OCI-LY7 (cell line): ENCODE results near the gene CRYBA1. TPM values are rescaled to one million over a fixed set of nuclear protein-coding genes. Genes with fewer than 3 reads are reported as not detected.

Source experiments
- BruUV-seq: library from RNA; stranded (reverse); fragments of 400-500 nt; replicated peaks from 2 replicates; lab custom pipeline; 2021; lab: Mats Ljungman, UMichigan
- CTCF ChIA-PET: fragments of 300-600 bp; sonication (Branson Sonifier 250); formaldehyde crosslinking; loops from one replicate; lab custom pipeline; 2022; ENCODE audit warnings: antibody characterized with exemption; ENCODE audit not compliant: unreplicated experiment; lab: Charles Lee
- POLR2A ChIA-PET: fragments of 300-600 bp; sonication (Branson Sonifier 250); formaldehyde crosslinking; loops from one replicate; lab custom pipeline; 2022; ENCODE audit warnings: antibody characterized with exemption; lab: Charles Lee
- DNase-seq: peaks from one replicate; pipeline ENCODE4 v3.0.0-alpha.2; 2015; ENCODE audit warnings: low spot score
- H2AFZ ChIP-seq: fragments of 200-600 bp; sonication (generic), shearing (Covaris generic); 2 replicates; pipeline ENCODE4 v1.6.1; 2014; ENCODE audit warnings: mild to moderate bottlenecking, antibody characterized with exemption, low read length, moderate library complexity
- H3K27ac ChIP-seq: fragments of 200-600 bp; sonication (generic); 2 replicates; pipeline ENCODE4 v1.5.1; 2014; ENCODE audit warnings: mixed run types, low read depth, mild to moderate bottlenecking, moderate library complexity, low read length, inconsistent platforms; ENCODE audit not compliant: poor library complexity, severe bottlenecking
- H3K36me3 ChIP-seq: fragments of 200-600 bp; sonication (generic); 2 replicates; pipeline ENCODE4 v1.6.1; 2014; ENCODE audit warnings: mild to moderate bottlenecking, antibody characterized with exemption, low read length, moderate library complexity, mixed read lengths; ENCODE audit not compliant: insufficient read depth
- H3K4me1 ChIP-seq: fragments of 200-600 bp; sonication (generic); 2 replicates; pipeline ENCODE4 v1.5.1; 2014; ENCODE audit warnings: mild to moderate bottlenecking, low read length; ENCODE audit not compliant: insufficient read depth, poor library complexity, severe bottlenecking
- H3K4me2 ChIP-seq: fragments of 200-600 bp; sonication (generic); 2 replicates; pipeline ENCODE4 v1.6.1; 2014; ENCODE audit warnings: mild to moderate bottlenecking, low read length
- H3K4me3 ChIP-seq: fragments of 200-600 bp; sonication (generic); 2 replicates; pipeline ENCODE4 v1.5.1; 2014; ENCODE audit warnings: mild to moderate bottlenecking, low read depth, low read length; ENCODE audit not compliant: poor library complexity, severe bottlenecking
- H3K79me2 ChIP-seq: fragments of 200-600 bp; sonication (generic); 2 replicates; pipeline ENCODE4 v1.6.1; 2016; ENCODE audit warnings: low read depth, mild to moderate bottlenecking, low read length, moderate library complexity, mixed read lengths; ENCODE audit not compliant: insufficient read depth
- H3K9me2 ChIP-seq: fragments of 200-600 bp; sonication (generic); 2 replicates; pipeline ENCODE4 v1.6.1; 2016; ENCODE audit warnings: mild to moderate bottlenecking, low read length, mixed read lengths; ENCODE audit not compliant: insufficient read depth
- H3K9me3 ChIP-seq: fragments of 200-600 bp; sonication (generic); 2 replicates; pipeline ENCODE4 v1.6.1; 2014; ENCODE audit warnings: mild to moderate bottlenecking, mixed run types, low read length, mixed read lengths
- H4K20me1 ChIP-seq: fragments of 200-600 bp; sonication (generic); 2 replicates; pipeline ENCODE4 v1.6.1; 2014; ENCODE audit warnings: mild to moderate bottlenecking, antibody characterized with exemption, low read length, moderate library complexity, mixed read lengths; ENCODE audit not compliant: insufficient read depth
- EZH2phosphoT487 ChIP-seq: fragments of 200-600 bp; sonication (generic); IDR thresholded peaks from 2 replicates; pipeline ENCODE4 v1.6.1; 2018; ENCODE audit warnings: low read depth, borderline replicate concordance, mild to moderate bottlenecking, mixed run types, antibody characterized with exemption, low read length, moderate library complexity, mixed read lengths
- intact Hi-C: fragments of 100-400 bp; cut with micrococcal nuclease; formaldehyde crosslinking; loops from one replicate; pipeline ENCODE4 v1.10.0; 2022; ENCODE audit not compliant: unreplicated experiment
- total RNA-seq, 2 experiments: library from RNA; depleted of rRNA in 1 of 2; stranded (reverse); fragments of >200 nt in 1 of 2; shearing (Covaris generic) in 1 of 2; gene quantifications; 2 replicates each; pipeline ENCODE4 v1.2.3, GENCODE V29; 2014 to 2022
- TF ChIP-seq, protein P1 (sequence below): fragments of 200-600 bp; sonication (generic); conservative IDR thresholded peaks from 2 replicates; pipeline ENCODE4 v1.5.1; 2014; ENCODE audit warnings: mild to moderate bottlenecking, antibody characterized with exemption, low read length, moderate library complexity, mixed read lengths

The CRYBA1 gene
- total RNA-seq, 2 experiments from 2014 or later = not detected

- no peaks in the 10 kb centered on the region for H3K36me3 ChIP-seq
- no peaks in the 10 kb centered on the region for H3K9me2 ChIP-seq
- H2AFZ ChIP-seq = no peak overlapping the region
- no peaks in the 10 kb centered on the region for H3K4me1 ChIP-seq
- POLR2A ChIA-PET = no interaction called here
- intact Hi-C loops = no loop called here
- DNase-seq = no peak
- CTCF ChIA-PET = no interaction called here
- no peak overlapping the region for H3K4me2 ChIP-seq
- H3K9me3 ChIP-seq = no peaks in the 10 kb centered on the region
- no peak overlapping the region for H3K4me3 ChIP-seq
- BruUV-seq = no TSS peak
- H4K20me1 ChIP-seq = no peaks in the 10 kb centered on the region
- H3K27ac ChIP-seq = no peak overlapping the region
- TF ChIP-seq, protein P1, sequence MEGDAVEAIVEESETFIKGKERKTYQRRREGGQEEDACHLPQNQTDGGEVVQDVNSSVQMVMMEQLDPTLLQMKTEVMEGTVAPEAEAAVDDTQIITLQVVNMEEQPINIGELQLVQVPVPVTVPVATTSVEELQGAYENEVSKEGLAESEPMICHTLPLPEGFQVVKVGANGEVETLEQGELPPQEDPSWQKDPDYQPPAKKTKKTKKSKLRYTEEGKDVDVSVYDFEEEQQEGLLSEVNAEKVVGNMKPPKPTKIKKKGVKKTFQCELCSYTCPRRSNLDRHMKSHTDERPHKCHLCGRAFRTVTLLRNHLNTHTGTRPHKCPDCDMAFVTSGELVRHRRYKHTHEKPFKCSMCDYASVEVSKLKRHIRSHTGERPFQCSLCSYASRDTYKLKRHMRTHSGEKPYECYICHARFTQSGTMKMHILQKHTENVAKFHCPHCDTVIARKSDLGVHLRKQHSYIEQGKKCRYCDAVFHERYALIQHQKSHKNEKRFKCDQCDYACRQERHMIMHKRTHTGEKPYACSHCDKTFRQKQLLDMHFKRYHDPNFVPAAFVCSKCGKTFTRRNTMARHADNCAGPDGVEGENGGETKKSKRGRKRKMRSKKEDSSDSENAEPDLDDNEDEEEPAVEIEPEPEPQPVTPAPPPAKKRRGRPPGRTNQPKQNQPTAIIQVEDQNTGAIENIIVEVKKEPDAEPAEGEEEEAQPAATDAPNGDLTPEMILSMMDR = no peak
- TF ChIP-seq EZH2phosphoT487 = no peak
- H3K79me2 ChIP-seq = no peaks in the 10 kb centered on the region
Measured at GRCh38 chr17:29235904-29236303, 10.8 kb upstream of the CRYBA1 start.

GRCh38 chr17:29237476-29238132, 9.1 kb upstream of the CRYBA1 start:
- Histone ChIP-seq H3K79me2 (no peaks in the 10 kb centered on the region), H3K27ac (no peak overlapping the region), H3K4me1 (no peaks in the 10 kb centered on the region), H3K4me3 (no peak overlapping the region), H3K9me2 (no peaks in the 10 kb centered on the region), H3K9me3 (no peaks in the 10 kb centered on the region), H4K20me1 (no peaks in the 10 kb centered on the region), H2AFZ (no peak overlapping the region), H3K36me3 (no peaks in the 10 kb centered on the region), H3K4me2 (no peak overlapping the region)
- ChIA-PET CTCF (no interaction called here), POLR2A (no interaction called here)
- intact Hi-C loops = no loop called here
- no TSS peak for BruUV-seq
- TF ChIP-seq, protein P1 = no peak
- TF ChIP-seq EZH2phosphoT487 = no peak
- no peak for DNase-seq

DNA sequence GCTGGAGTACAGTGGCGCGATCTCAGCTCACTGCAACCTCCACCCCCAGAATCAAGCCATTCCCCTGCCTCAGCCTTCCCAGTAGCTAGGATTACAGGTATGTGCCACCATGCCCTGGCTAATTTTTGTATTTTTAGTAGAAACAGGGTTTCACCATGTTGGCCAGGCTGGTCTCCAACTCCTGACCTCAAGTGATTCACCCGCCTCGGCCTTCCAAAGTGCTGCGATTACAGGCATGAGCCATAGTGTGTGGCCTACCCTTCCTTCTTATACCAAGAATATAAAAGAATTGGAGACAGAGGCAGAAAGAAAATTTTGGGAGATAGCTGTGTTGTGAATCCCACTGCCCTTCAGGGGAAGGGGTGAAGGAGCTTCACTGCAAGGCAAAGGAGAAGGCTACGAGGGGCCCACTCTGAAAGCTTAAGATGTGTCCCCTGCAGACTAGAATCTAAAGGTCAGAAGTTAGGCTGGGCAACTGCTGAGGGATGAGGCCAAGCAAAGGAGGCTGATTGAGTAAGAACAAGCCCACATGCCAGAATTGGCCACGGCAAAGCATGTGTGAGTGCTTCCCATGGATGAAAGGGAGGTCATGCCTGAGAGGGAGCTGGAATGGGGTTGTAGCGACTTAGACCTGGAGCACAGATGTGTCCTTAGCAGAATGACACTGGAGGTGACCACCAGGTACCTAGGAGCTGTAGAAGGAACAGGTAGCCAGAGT, 8.4 kb upstream of the CRYBA1 start:
- Histone ChIP-seq H3K9me3 (no peaks in the 10 kb centered on the region), H4K20me1 (no peaks in the 10 kb centered on the region), H3K4me1 (no peaks in the 10 kb centered on the region), H3K9me2 (no peaks in the 10 kb centered on the region), H3K4me2 (no peak overlapping the region), H3K79me2 (no peaks in the 10 kb centered on the region), H2AFZ (no peak overlapping the region), H3K27ac (no peak overlapping the region), H3K36me3 (no peaks in the 10 kb centered on the region), H3K4me3 (no peak overlapping the region)
- no peak for DNase-seq
- TF ChIP-seq, protein P1 = no peak
- no peak for TF ChIP-seq EZH2phosphoT487
- intact Hi-C loops = no loop called here
- BruUV-seq = no TSS peak
- ChIA-PET POLR2A (interaction anchor here (0.6 kb wide), 1 partner anchor 19 kb away, joined by 6 read pairs; no protein-coding TSS in a partner anchor), CTCF (no interaction called here)
